Left ventricle myocardium inferior (tissue), 1 donor: Measurements from ENCODE around the gene CFAP157. TPM values are rescaled to one million over a fixed set of nuclear protein-coding genes. Genes with fewer than 3 reads are reported as not detected.
A peak's percentile ranks its signal among the peaks of the same experiment; 100 is the strongest.

ENCODE experiments used
- DNase-seq: peaks from one replicate; pipeline ENCODE4 v3.0.0-alpha.2; 2020
- H3K27ac ChIP-seq: fragments of 200-600 bp; replicated peaks from 2 replicates; pipeline ENCODE4 v1.8.0; 2021
- H3K27me3 ChIP-seq: fragments of 200-600 bp; 2 replicates; pipeline ENCODE4 v1.8.0; 2021; ENCODE audit warnings: low read depth
- H3K36me3 ChIP-seq: fragments of 200-600 bp; 2 replicates; pipeline ENCODE4 v1.8.0; 2021
- H3K4me1 ChIP-seq: fragments of 200-600 bp; 2 replicates; pipeline ENCODE4 v1.8.0; 2021
- H3K4me3 ChIP-seq: fragments of 200-600 bp; 2 replicates; pipeline ENCODE4 v1.8.0; 2021; ENCODE audit warnings: mild to moderate bottlenecking, moderate library complexity
- H3K9me3 ChIP-seq: fragments of 200-600 bp; replicated peaks from 2 replicates; pipeline ENCODE4 v1.8.0; 2021
- intact Hi-C: fragments of 100-400 bp; cut with micrococcal nuclease; formaldehyde crosslinking; loops from one replicate; pipeline ENCODE4 v1.11.0; 2022
- long read RNA-seq: library from polyadenylated mRNA; unstranded; transcript quantifications from one replicate; pipeline ENCODE4 v2.0.0, GENCODE V29; 2021
- total RNA-seq: library from RNA; stranded (reverse); fragmentation: NEBNext Ultra II Directional; extraction: Animal tissue kit (Norgen Biotek cat#: 25700); gene quantifications from one replicate; pipeline ENCODE4 v1.2.1, GENCODE V29; 2021
- TF ChIP-seq, protein P1 (sequence below): fragments of 200-600 bp; IDR thresholded peaks from 2 replicates; pipeline ENCODE4 v1.8.0; 2021; ENCODE audit warnings: antibody characterized with exemption, mild to moderate bottlenecking, borderline replicate concordance
- donor health status: DM: no; HTN: yes; CAD: no; lungs with severe emphysema.

Gene CFAP157
- total RNA-seq = not detected
- long read RNA-seq, partial matches to known transcripts = 0 of 1 reads
- long read RNA-seq, other reads (novel, unspliced or antisense) = 1 of 1 reads

- Histone ChIP-seq H3K9me3 (no peaks in the 10 kb centered on the region), H3K4me3 (no peak within 1 kb of the TSS), H3K27me3 (no peaks in the 10 kb centered on the region), H3K4me1 (no peaks in the 10 kb centered on the region), H3K27ac (no peak within 1 kb of the TSS), H3K36me3 (no peaks in the 10 kb centered on the region)
- TF ChIP-seq, protein P1, sequence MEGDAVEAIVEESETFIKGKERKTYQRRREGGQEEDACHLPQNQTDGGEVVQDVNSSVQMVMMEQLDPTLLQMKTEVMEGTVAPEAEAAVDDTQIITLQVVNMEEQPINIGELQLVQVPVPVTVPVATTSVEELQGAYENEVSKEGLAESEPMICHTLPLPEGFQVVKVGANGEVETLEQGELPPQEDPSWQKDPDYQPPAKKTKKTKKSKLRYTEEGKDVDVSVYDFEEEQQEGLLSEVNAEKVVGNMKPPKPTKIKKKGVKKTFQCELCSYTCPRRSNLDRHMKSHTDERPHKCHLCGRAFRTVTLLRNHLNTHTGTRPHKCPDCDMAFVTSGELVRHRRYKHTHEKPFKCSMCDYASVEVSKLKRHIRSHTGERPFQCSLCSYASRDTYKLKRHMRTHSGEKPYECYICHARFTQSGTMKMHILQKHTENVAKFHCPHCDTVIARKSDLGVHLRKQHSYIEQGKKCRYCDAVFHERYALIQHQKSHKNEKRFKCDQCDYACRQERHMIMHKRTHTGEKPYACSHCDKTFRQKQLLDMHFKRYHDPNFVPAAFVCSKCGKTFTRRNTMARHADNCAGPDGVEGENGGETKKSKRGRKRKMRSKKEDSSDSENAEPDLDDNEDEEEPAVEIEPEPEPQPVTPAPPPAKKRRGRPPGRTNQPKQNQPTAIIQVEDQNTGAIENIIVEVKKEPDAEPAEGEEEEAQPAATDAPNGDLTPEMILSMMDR = no peak
- intact Hi-C loops = no loop called here
- no peak for DNase-seq
Measured at GRCh38 chr9:127706836-127707241, at the start of gene CFAP157. CFAP157 (plus strand) TSS chr9:127706988; CDS start chr9:127707032, 44 bp downstream.

DNA sequence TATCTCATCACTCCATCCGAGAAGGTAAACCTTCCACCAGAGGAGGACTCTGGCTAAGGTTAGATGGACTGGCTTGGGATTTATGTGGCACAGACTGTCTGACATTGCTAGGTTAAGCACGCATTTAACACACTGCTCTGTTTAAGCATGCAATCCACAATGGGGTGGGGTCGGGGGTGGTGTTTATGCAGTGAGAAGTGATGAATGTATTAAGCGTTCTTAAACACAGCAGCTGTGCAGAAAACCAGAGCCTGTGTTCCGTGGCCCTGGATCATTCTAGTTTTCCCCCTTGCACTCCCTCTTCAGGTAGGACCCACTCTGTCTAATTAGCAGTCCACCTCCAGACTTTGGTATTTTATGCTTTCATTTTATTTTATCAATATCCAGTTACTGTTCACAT lies 48.4 kb upstream of the CFAP157 start:
- DNase-seq = no peak
- H3K9me3 ChIP-seq = no peaks in the 10 kb centered on the region
- peaks cover 72% of the 10 kb centered on the region for H3K36me3 ChIP-seq
- intact Hi-C loops = no loop called here
- no peaks in the 10 kb centered on the region for H3K4me1 ChIP-seq
- no peak overlapping the region for H3K27ac ChIP-seq
- no peaks in the 10 kb centered on the region for H3K27me3 ChIP-seq
- H3K4me3 ChIP-seq = no peak overlapping the region
- TF ChIP-seq, protein P1 = no peak

DNA sequence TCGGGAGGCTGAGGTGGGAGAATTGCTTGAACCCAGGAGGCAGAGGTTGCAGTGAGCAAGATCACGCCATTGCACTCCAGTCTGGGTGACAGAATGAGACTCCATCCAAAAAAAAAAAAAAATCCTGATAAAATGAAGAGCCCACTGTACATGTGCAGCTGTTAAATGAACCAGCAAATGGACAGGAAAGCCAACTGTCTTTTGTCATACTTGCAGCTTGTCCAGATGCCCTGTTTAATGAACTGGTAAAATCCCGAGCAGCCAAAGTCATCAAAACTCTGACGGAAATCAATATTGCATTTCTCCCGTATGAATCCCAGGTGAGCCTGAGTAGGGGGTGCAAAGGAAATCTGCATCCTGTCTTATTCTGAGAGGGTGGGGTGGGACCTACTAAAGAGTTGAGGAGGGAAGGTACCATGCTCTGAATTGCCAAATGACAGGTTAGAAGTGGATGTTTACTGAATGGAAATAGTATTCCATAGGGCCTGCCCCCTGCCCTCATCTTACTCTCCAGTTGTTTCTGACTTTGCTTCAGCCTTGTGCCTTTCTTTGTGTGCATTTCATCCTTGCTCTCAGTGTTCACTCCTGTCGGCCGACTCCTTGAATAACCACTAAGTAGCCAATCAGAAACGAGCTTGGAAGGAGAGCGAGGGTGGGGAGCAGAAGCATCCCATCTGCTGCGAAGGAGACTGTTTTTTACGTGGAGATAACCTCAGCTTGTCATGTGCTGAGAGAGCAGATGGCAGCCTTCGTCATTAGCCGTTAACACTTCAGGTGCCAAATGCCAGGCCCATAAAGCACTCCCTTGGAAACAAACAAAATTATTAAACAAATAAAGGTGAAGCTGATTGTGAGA lies 45.7 kb upstream of the CFAP157 start:
- Histone ChIP-seq H3K36me3 (peaks cover 79% of the 10 kb centered on the region), H3K27ac (no peak overlapping the region), H3K4me1 (peaks cover 4% of the 10 kb centered on the region), H3K4me3 (no peak overlapping the region), H3K9me3 (no peaks in the 10 kb centered on the region), H3K27me3 (no peaks in the 10 kb centered on the region)
- intact Hi-C loops = no loop called here
- TF ChIP-seq, protein P1 = no peak
- DNase-seq = no peak

- TF ChIP-seq, protein P1 = no peak
- H3K27ac ChIP-seq = no peak overlapping the region
- H3K36me3 ChIP-seq = peaks cover 93% of the 10 kb centered on the region
- no peaks in the 10 kb centered on the region for H3K27me3 ChIP-seq
- intact Hi-C loops = no loop called here
- no peak overlapping the region for H3K4me3 ChIP-seq
- no peaks in the 10 kb centered on the region for H3K9me3 ChIP-seq
- DNase-seq = no peak
- peaks cover 4% of the 10 kb centered on the region for H3K4me1 ChIP-seq
Measured at GRCh38 chr9:127662617-127663016, 44.2 kb upstream of the CFAP157 start.

DNA sequence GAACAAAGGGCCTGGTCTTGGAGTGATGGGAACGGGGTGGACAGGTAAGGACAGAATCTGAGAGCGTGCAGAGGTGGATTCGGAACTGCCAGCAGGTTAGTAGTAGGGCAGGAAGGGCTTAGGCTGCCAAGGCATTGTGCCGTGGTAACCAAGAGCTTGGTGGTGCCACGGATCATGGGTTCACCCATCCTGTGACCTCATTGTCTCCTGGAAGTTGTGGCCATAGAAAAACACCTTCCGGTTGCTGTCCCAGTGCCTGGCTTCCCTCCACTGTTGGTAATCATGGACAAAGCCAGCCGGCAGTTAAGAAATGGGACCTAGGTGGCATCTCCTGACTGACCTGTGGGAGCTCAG lies 42.5 kb upstream of the CFAP157 start:
- TF ChIP-seq, protein P1 = no peak
- Histone ChIP-seq H3K36me3 (peaks cover 96% of the 10 kb centered on the region), H3K4me1 (peaks cover 4% of the 10 kb centered on the region), H3K27ac (peak overlapping the region; percentile 2), H3K9me3 (no peaks in the 10 kb centered on the region), H3K27me3 (no peaks in the 10 kb centered on the region), H3K4me3 (no peak overlapping the region)
- intact Hi-C loops = no loop called here
- no peak for DNase-seq
